Upper lobe of left lung (tissue), 6 donors: Measurements from ENCODE around the gene HGD. TPM values are rescaled to one million over a fixed set of nuclear protein-coding genes. Genes with fewer than 3 reads are reported as not detected.

Experiments used
- ATAC-seq, 2 donors: fragments of 200-7000 bp; cut with Tn5 transposase; one replicate each; pipeline ENCODE4 v1.9.1; 2022; ENCODE audit warnings: mild to moderate bottlenecking in 2 of 2, moderate library complexity in 2 of 2; ENCODE audit not compliant: low FRiP score in 2 of 2
- DNase-seq, 2 donors: peaks; one replicate each; pipeline ENCODE4 v3.0.0-alpha.2; 2019 to 2020
- H3K27ac ChIP-seq, 4 donors: fragments of 200-600 bp; sonication (generic); one replicate each; pipeline ENCODE4 v1.5.1; 2016 to 2019
- H3K27me3 ChIP-seq, 4 donors: fragments of 200-600 bp; sonication (generic); one replicate each; pipeline ENCODE4 v1.5.1; 2017 to 2019
- H3K36me3 ChIP-seq, 4 donors: fragments of 200-600 bp; sonication (generic); one replicate each; pipeline ENCODE4 v1.5.1; 2016 to 2019
- H3K4me1 ChIP-seq, 4 donors: fragments of 200-600 bp; sonication (generic); one replicate each; pipeline ENCODE4 v1.5.1; 2018 to 2019
- H3K4me3 ChIP-seq, 4 donors: fragments of 200-600 bp; sonication (generic); one replicate each; pipeline ENCODE4 v1.5.1; 2017 to 2019; ENCODE audit warnings: mild to moderate bottlenecking in 2 of 4, moderate library complexity in 1 of 4
- H3K9me3 ChIP-seq, 4 donors: fragments of 200-600 bp; sonication (generic); one replicate each; pipeline ENCODE4 v1.5.1; 2018 to 2019
- CTCF ChIP-seq, 6 experiments: fragments of 450-650 bp in 4 of 6; fragments of 200-600 bp in 2 of 6; sonication (generic) in 2 of 6; IDR thresholded peaks; one replicate each; pipeline ENCODE4 v1.5.1; 2016 to 2019; ENCODE audit warnings: antibody characterized with exemption in 6 of 6
- EP300 ChIP-seq, 4 donors: sonication (generic); formaldehyde crosslinking; IDR thresholded peaks; one replicate each; pipeline ENCODE4 v1.5.1; 2017; ENCODE audit warnings: antibody characterized with exemption in 4 of 4, control low read depth in 2 of 4
- POLR2A ChIP-seq, 4 donors: fragments of 450-650 bp; IDR thresholded peaks; one replicate each; pipeline ENCODE4 v1.5.1; 2016 to 2017; ENCODE audit warnings: antibody characterized with exemption in 4 of 4, mild to moderate bottlenecking in 2 of 4
- POLR2AphosphoS5 ChIP-seq, 2 donors: sonication (generic); formaldehyde crosslinking; IDR thresholded peaks; one replicate each; pipeline ENCODE4 v1.5.1; 2017; ENCODE audit warnings: antibody characterized with exemption in 2 of 2
- WGBS, 2 donors: methylation state at CpG; one replicate each; pipeline ENCODE4 v1.1.5; 2017 to 2018; 5-methylcytosine and 5-hydroxymethylcytosine counted together
- total RNA-seq, 6 donors: library from RNA; depleted of rRNA in 4 of 6; stranded (reverse); fragments of >200 nt in 4 of 6; gene quantifications; one replicate each; pipeline versions ENCODE4 v1.1.0 to v1.2.1, GENCODE V29; 2016 to 2021
- donor health status: DM: no; HTN: no; CAD: no; lungs with moderate emphysema.
- donor health status: DM: no; HTN: yes; CAD: no; lungs with severe emphysema.

The HGD gene
- total RNA-seq, 6 donors from 2014 or later = 0.89 to 45.1 (median 2.6) TPM

- Histone ChIP-seq H3K9me3 (no peaks in the 10 kb centered on the region), H3K4me1 (no peaks in the 10 kb centered on the region), H3K4me3 (no peak overlapping the region), H3K27ac (no peak overlapping the region), H3K36me3 (no peaks in the 10 kb centered on the region), H3K27me3 (no peaks in the 10 kb centered on the region)
- ATAC-seq = no peak
- no peak for DNase-seq
- TF ChIP-seq POLR2AphosphoS5 (IDR thresholded peaks at IDR 0.05) = no peak
- TF ChIP-seq CTCF (IDR thresholded peaks at IDR 0.05) = no peak
- TF ChIP-seq EP300 (IDR thresholded peaks at IDR 0.05) = no peak
- no peak for TF ChIP-seq POLR2A (IDR thresholded peaks at IDR 0.05)
- 87 to 89% methylated on average over 5 of the region's 5 CpGs for WGBS, 2 donors
Measured at GRCh38 chr3:120648290-120648689, 33.7 kb downstream of the HGD start.

DNA sequence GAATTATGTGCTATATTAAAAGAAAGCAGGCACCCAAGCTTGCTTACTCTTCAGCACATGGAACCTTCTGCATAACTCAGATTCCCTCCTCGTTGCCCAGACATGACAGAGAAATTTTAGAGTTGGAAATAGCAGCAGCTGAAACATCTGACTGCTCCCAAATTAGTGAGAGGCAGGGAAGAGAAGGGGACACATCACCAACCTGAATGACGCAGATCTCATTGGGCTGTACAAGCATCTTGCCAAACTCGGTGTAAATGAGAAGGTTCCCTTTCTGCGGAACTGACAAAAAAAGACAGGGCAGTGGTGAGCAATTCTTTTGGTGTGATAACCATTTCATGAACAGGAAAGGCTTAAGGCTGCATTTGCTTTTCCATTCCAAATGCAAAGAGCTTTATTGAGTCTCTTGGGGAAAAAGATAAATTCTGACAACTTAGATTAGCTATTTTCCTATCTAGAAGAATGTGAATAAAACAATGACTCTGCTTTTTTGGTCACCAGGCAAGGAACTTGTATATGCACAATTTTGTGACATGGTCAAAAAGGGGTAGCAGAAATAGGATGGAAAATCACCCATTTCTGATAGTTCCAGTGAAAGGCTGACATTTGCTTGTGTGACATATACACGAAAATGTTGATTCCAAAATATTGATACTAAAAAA, 35.1 kb downstream of the HGD start:
- H3K9me3 ChIP-seq = no peaks in the 10 kb centered on the region
- H3K4me1 ChIP-seq = no peaks in the 10 kb centered on the region
- H3K27ac ChIP-seq = no peak overlapping the region
- H3K27me3 ChIP-seq = no peaks in the 10 kb centered on the region
- H3K4me3 ChIP-seq = no peak overlapping the region
- no peak for DNase-seq
- no peak for ATAC-seq
- no peaks in the 10 kb centered on the region for H3K36me3 ChIP-seq
- TF ChIP-seq POLR2AphosphoS5 (IDR thresholded peaks at IDR 0.05) = no peak
- no peak for TF ChIP-seq CTCF (IDR thresholded peaks at IDR 0.05)
- TF ChIP-seq EP300 (IDR thresholded peaks at IDR 0.05) = no peak
- no peak for TF ChIP-seq POLR2A (IDR thresholded peaks at IDR 0.05)
- 84% methylated on average over 5 of the region's 5 CpGs for WGBS, 2 donors

GRCh38 chr3:120645083-120645845, 36.8 kb downstream of the HGD start:
- Histone ChIP-seq H3K36me3 (no peaks in the 10 kb centered on the region), H3K27me3 (no peaks in the 10 kb centered on the region), H3K9me3 (no peaks in the 10 kb centered on the region), H3K4me3 (no peak overlapping the region), H3K27ac (no peak overlapping the region), H3K4me1 (no peaks in the 10 kb centered on the region)
- TF ChIP-seq CTCF (IDR thresholded peaks at IDR 0.05) (no peak), EP300 (IDR thresholded peaks at IDR 0.05) (no peak), POLR2A (IDR thresholded peaks at IDR 0.05) (no peak), POLR2AphosphoS5 (IDR thresholded peaks at IDR 0.05) (no peak)
- WGBS, 2 donors = 60 to 64% methylated on average over 5 of the region's 5 CpGs
- no peak for DNase-seq
- ATAC-seq = no peak

GRCh38 chr3:120642368-120642948, 39.6 kb downstream of the HGD start:
- no peak for ATAC-seq
- Histone ChIP-seq H3K4me3 (no peak overlapping the region), H3K36me3 (no peaks in the 10 kb centered on the region), H3K27me3 (no peaks in the 10 kb centered on the region), H3K9me3 (no peaks in the 10 kb centered on the region), H3K27ac (no peak overlapping the region), H3K4me1 (no peaks in the 10 kb centered on the region)
- TF ChIP-seq POLR2A (IDR thresholded peaks at IDR 0.05) = no peak
- TF ChIP-seq POLR2AphosphoS5 (IDR thresholded peaks at IDR 0.05) = no peak
- TF ChIP-seq EP300 (IDR thresholded peaks at IDR 0.05) = no peak
- TF ChIP-seq CTCF (IDR thresholded peaks at IDR 0.05) = no peak
- no peak for DNase-seq
- 54 to 61% methylated on average over 4 of the region's 4 CpGs for WGBS, 2 donors
